WI38 (cell line): Measurements from ENCODE around the gene ANAPC15.

Source experiments
- H3K4me3 ChIP-seq: 2 replicates; pipeline ENCODE4 v1.5.1; 2011; ENCODE audit warnings: low read depth, mild to moderate bottlenecking, control low read depth, low read length
- CTCF ChIP-seq: IDR thresholded peaks from 2 replicates; pipeline ENCODE4 v1.5.1; 2012; ENCODE audit warnings: low read depth, mild to moderate bottlenecking, control low read depth, low read length

The ANAPC15 gene

DNA sequence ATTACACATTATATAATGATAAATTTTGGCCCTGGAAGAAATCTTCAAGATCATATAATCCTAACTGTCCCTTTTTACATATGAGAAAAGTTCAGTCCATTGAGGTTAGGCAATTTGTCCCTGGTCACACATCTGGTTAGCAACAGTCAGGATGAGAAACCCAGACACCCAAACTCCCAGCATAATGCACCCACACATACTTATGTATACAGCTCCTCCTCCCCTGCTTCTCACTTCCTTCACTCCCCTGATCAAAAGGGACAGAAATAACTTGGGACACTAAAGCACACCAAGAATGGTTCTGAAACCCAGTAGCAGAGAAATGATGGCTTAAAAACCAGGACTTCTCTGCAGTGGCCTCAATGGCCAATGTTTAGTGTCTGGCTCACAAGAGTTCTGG, 43.3 kb downstream of the ANAPC15 start:
- H3K4me3 ChIP-seq, result peak overlapping the region; percentile 41
- no peak for TF ChIP-seq CTCF

DNA sequence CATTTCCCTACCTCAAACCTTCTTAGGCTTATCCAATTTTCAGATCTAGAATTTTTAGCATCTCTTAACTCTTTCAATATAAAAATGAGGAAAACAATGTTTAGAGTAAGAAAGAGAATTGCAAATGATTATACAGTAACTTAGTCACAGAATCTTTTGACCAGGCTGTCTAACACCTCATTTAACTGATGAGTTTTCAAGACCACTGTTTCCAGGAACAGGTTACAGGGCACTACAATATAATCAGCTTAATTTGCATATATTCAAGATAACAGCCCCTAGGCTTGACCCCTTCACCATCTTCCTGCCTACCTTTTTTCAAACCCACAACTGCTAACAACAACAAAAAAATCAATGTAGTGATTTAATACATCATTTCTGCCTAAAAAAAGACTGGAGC, 44.8 kb downstream of the ANAPC15 start:
- H3K4me3 ChIP-seq, result no peak overlapping the region
- no peak for TF ChIP-seq CTCF

GRCh38 chr11:72067266-72067665, 45.2 kb downstream of the ANAPC15 start:
- no peak for TF ChIP-seq CTCF
- H3K4me3 ChIP-seq, result no peak overlapping the region

- no peak for TF ChIP-seq CTCF
- H3K4me3 ChIP-seq, result no peak overlapping the region
Observed at GRCh38 chr11:72066855-72067254, 45.6 kb downstream of the ANAPC15 start.

DNA sequence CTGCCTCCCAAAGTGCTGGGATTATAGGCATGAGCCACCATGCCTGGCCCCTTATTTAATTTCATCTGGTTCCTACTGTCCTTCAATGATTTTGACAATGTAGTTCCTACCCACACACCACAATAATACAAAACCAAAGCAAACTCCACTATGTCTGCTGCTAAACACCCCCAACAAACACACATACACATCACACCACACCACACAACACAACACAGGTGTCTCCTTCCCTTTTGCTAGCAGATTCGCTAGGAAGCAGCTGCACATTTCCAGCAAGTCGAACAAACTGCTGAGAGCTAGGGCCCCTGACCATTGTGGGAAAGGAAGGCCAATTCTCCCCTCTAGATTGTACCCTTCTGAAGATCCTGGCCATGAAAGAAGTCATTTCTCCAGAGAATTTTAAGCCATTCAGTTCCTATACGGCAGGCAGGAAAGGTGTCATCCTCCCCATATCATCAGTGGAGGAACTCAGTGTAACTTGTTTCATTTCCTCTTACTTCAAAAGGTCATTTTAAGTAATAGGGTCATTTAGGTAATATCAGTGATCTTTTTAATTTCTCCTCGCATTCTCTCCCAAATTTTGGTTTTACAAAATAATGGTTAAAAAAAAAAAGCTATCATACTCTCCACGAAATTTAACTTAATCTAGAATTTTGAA, 50.6 kb downstream of the ANAPC15 start:
- no peak overlapping the region for H3K4me3 ChIP-seq
- no peak for TF ChIP-seq CTCF
